ENCODE results near the gene RAB33A.

- TF ChIP-seq FOXA3 (CRISPR knock-in tag; conservative IDR thresholded peaks at IDR 0.05 in 1 of 2, IDR thresholded peaks at IDR 0.05 in 1 of 2): no peak
- no peak for TF ChIP-seq HDAC1 (IDR thresholded peaks at IDR 0.05)
- no peak for TF ChIP-seq E2F6 (IDR thresholded peaks at IDR 0.05; ENCODE audit: borderline replicate concordance in 1 of 2, extremely low read depth in 1 of 2, insufficient read depth in 1 of 2, insufficient read length in 1 of 2, low read depth in 1 of 2, low read length in 1 of 2, poor library complexity in 1 of 2, severe bottlenecking in 1 of 2)
- TF ChIP-seq SMARCC2 (IDR thresholded peaks at IDR 0.05; ENCODE audit: low read depth): no peak
- no peak for TF ChIP-seq JUND (IDR thresholded peaks at IDR 0.05; ENCODE audit: borderline replicate concordance, low read depth, low read length)
- TF ChIP-seq JUND (tag; IDR thresholded peaks at IDR 0.05; ENCODE audit: borderline replicate concordance, low read depth, low read length): no peak
- TF ChIP-seq RAD21 (CRISPR knock-in tag; conservative IDR thresholded peaks at IDR 0.05 in 1 of 2, IDR thresholded peaks at IDR 0.05 in 1 of 2): no peak
- TF ChIP-seq, protein P1, sequence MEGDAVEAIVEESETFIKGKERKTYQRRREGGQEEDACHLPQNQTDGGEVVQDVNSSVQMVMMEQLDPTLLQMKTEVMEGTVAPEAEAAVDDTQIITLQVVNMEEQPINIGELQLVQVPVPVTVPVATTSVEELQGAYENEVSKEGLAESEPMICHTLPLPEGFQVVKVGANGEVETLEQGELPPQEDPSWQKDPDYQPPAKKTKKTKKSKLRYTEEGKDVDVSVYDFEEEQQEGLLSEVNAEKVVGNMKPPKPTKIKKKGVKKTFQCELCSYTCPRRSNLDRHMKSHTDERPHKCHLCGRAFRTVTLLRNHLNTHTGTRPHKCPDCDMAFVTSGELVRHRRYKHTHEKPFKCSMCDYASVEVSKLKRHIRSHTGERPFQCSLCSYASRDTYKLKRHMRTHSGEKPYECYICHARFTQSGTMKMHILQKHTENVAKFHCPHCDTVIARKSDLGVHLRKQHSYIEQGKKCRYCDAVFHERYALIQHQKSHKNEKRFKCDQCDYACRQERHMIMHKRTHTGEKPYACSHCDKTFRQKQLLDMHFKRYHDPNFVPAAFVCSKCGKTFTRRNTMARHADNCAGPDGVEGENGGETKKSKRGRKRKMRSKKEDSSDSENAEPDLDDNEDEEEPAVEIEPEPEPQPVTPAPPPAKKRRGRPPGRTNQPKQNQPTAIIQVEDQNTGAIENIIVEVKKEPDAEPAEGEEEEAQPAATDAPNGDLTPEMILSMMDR (IDR thresholded peaks at IDR 0.05 in 2 of 3, conservative IDR thresholded peaks at IDR 0.05 in 1 of 3; ENCODE audit: insufficient read depth in 2 of 3, low read depth in 1 of 3, low read length in 3 of 3): no peak
These were observed at the start of gene RAB33A for GRCh38 chrX:130171446-130172126.

Measured in K562 (cell line).